Subcutaneous abdominal adipose tissue (tissue), 5 donors: Measurements from ENCODE around the gene RBFOX1.
"Not testable (repeated sequence)": the region's sequence is repeated elsewhere in the genome, so short reads cannot be mapped to it uniquely, and the experiment has no call there.

Experiments used
- H3K27ac ChIP-seq: one replicate; pipeline ENCODE4 v1.7.0; 2013; ENCODE audit warnings: low read depth, mild to moderate bottlenecking, inconsistent platforms, low read length, moderate library complexity
- H3K27me3 ChIP-seq, 5 donors: one replicate each; pipeline ENCODE4 v1.7.0; 2013; ENCODE audit warnings: low read length in 5 of 5, inconsistent platforms in 1 of 5; ENCODE audit not compliant: control insufficient read depth in 5 of 5, insufficient read depth in 4 of 5
- H3K36me3 ChIP-seq, 5 donors: one replicate each; pipeline ENCODE4 v1.7.0; 2013; ENCODE audit warnings: low read length in 5 of 5; ENCODE audit not compliant: control insufficient read depth in 5 of 5, insufficient read depth in 5 of 5
- H3K4me1 ChIP-seq, 5 donors: one replicate each; pipeline ENCODE4 v1.7.0; 2013; ENCODE audit warnings: low read length in 5 of 5, mild to moderate bottlenecking in 3 of 5, moderate library complexity in 1 of 5; ENCODE audit not compliant: control insufficient read depth in 5 of 5, insufficient read depth in 5 of 5
- H3K4me3 ChIP-seq, 5 donors: one replicate each; pipeline ENCODE4 v1.7.0; 2013; ENCODE audit warnings: low read length in 5 of 5, low read depth in 1 of 5
- H3K9ac ChIP-seq, 5 donors: one replicate each; pipeline ENCODE4 v1.7.0; 2013; ENCODE audit warnings: low read length in 5 of 5, mild to moderate bottlenecking in 4 of 5, moderate library complexity in 3 of 5
- H3K9me3 ChIP-seq, 5 donors: one replicate each; pipeline ENCODE4 v1.7.0; 2013; ENCODE audit warnings: low read length in 5 of 5; ENCODE audit not compliant: control insufficient read depth in 5 of 5
- donor health status: healthy.
- donor health status: healthy.
- donor health status: healthy.
- donor health status: healthy.
- donor health status: healthy.

RBFOX1 gene

DNA sequence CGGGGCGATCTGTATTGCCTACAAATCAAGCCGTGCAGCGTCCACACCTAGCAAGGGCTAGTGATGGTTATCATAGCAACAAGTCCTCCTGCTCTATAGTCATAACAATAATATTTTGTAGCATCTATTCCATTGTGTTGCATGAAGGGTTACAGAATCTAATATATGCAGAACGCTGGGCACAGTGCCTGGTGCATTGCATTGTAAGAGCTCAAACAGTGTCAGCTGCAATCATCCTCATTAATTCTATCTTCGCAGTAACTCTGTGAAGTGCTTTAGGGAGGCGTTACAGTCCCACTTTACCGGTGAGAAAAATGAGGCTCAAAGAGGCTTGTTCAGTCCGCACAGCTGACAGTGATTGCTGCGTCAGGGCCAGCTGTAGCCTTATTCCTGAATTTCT, 149.4 kb downstream of the RBFOX1 start:
- no peaks in the 10 kb centered on the region for H3K9me3 ChIP-seq
- no peak overlapping the region for H3K9ac ChIP-seq
- no peaks in the 10 kb centered on the region for H3K36me3 ChIP-seq
- H3K27ac ChIP-seq = no peak overlapping the region
- H3K4me3 ChIP-seq = no peak overlapping the region
- H3K27me3 ChIP-seq = peaks cover 0 to 4% (median 0%) of the 10 kb centered on the region in 5 donors
- H3K4me1 ChIP-seq = peaks cover 0 to 3% (median 0%) of the 10 kb centered on the region in 5 donors

DNA sequence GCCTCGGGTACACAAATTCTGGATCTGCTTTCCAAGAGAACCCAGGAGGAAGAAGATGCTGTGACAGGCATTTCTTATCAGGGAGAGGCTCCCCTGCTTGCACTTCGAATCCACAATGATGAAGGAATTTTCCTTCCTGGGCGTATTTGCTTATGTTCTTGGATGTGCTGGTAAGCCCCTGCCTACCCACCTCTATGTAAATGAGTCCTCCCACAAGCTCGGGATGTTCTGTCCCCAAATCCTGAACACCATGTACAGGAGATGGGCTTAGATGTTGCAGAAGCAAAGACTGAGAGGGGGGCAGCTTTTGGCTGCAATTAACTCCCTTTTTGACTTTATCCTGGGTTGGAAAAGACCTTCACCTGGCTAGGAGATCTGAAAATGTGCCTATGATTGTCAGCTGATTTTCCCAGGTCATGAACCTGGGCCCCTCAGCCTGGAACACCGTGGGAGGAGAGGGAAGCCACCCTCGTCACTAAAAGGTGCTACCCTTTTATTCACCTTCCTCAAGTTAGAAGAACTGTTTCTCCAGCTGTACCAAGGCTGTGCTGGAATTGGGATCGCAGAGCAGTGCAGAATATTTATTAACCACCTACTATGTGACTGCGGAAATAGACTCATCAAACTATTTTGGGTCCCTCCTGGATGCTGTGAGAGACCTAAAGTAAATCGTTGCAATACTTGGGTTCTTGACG, 150.1 kb downstream of the RBFOX1 start:
- Histone ChIP-seq H3K4me1 (peaks cover 0 to 3% (median 0%) of the 10 kb centered on the region in 5 donors), H3K9ac (no peak overlapping the region), H3K27ac (no peak overlapping the region), H3K36me3 (no peaks in the 10 kb centered on the region), H3K9me3 (no peaks in the 10 kb centered on the region), H3K27me3 (peaks cover 0 to 4% (median 0%) of the 10 kb centered on the region in 5 donors), H3K4me3 (no peak overlapping the region)

DNA sequence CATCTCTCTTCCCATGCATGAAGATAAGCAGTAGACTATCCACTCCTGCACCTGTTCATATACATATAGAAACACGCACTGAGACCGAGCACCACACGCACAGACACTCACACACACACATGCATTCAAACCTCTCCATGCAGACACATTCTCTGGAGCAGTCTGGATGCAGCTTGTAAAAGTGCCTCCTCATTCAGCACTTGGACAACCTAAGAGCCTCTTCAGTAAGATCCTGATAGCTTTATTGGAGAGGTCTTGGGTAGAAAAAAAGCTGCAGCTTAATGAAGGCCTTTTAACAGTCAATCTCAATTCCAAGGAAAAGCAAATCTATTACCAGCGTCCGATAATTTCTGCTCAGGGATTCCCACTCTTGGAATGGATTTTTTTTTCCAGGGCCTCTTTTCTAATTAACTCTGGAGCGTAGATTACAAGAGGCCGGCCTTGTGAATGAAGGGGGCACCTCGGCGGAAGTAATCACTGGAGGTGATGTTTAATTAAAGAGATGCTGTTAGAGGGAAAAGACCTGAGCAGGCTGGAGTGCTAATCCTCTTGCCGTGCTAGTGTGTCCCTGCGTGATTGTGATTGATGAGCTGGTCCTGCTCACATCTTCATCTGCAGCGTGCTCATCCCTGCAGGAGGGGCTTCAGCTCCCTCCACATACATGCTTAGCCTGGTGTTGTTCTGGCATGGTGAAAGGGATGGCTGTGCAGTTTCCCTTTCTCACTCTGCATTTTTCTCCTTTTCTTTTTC, 155.1 kb downstream of the RBFOX1 start:
- Histone ChIP-seq H3K4me3 (no peak overlapping the region), H3K27ac (no peak overlapping the region), H3K9ac (no peak overlapping the region), H3K36me3 (no peaks in the 10 kb centered on the region), H3K9me3 (no peaks in the 10 kb centered on the region), H3K4me1 (no peaks in the 10 kb centered on the region), H3K27me3 (no peaks in the 10 kb centered on the region)

DNA sequence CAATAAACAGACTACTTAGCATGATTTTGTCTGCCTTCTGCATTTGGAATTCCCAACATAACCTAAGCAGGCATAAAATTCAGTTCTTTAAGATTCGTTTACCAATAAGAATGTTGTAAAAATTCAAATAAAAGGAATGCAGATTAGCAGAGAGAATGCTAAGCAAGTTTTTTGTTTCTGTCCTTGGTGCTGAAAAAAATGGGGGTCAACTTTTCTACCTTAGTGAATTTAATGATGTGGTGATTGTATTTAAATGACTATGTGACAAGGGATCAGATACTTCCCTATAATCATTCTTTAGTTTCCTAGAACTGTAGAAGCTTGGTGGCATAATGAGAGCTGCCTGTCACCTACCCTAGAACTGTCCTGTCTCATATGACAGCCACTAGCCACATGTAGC, 159.5 kb downstream of the RBFOX1 start:
- H3K27me3 ChIP-seq = no peaks in the 10 kb centered on the region
- no peak overlapping the region for H3K9ac ChIP-seq
- H3K36me3 ChIP-seq = no peaks in the 10 kb centered on the region
- H3K4me3 ChIP-seq = no peak overlapping the region
- no peak overlapping the region for H3K27ac ChIP-seq
- H3K9me3 ChIP-seq = no peaks in the 10 kb centered on the region
- no peaks in the 10 kb centered on the region for H3K4me1 ChIP-seq

DNA sequence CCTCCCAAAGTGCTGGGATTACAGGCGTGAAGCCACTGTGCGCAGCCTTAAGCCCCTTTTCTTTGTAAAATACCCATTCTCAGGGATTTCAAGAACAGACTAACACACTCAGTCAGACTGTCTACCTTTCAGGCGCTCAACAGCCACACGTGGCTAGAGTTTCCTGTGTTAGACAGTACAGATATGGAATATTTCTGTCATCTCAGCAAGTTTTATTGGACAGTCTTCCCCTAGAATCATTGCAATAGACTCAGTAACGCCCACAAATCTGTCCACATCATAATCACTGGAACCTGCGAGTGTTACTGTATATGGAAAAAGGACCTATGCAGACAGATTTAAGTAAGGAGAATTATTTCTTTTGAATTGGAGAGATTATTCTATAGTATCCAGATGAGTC, 160.5 kb downstream of the RBFOX1 start:
- Histone ChIP-seq H3K27ac (no peak overlapping the region), H3K4me3 (no peak overlapping the region), H3K4me1 (no peaks in the 10 kb centered on the region), H3K36me3 (no peaks in the 10 kb centered on the region), H3K9ac (no peak overlapping the region), H3K27me3 (no peaks in the 10 kb centered on the region), H3K9me3 (no peaks in the 10 kb centered on the region)

DNA sequence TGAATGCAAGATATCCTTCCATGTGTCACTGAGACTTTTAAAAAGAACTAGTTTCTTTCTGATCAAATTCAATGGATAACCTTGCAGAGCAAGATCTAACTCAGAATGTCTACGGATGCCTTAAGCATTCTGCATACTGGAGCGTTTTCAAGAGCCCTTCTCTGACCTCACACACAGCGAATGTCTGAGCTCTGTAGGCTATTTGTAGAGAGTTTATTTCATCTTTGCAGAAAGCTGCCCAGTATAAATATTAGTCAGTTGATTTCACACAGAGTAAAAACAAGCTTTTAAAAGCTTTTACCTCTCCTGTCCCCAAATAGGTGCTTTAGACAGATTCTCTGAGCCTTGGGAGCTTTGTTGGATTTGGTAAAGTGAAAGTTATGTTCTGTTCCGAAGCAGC, 165.0 kb downstream of the RBFOX1 start:
- Histone ChIP-seq H3K27ac (no peak overlapping the region), H3K4me3 (no peak overlapping the region), H3K36me3 (no peaks in the 10 kb centered on the region), H3K9me3 (no peaks in the 10 kb centered on the region), H3K9ac (no peak overlapping the region), H3K27me3 (no peaks in the 10 kb centered on the region), H3K4me1 (no peaks in the 10 kb centered on the region)

DNA sequence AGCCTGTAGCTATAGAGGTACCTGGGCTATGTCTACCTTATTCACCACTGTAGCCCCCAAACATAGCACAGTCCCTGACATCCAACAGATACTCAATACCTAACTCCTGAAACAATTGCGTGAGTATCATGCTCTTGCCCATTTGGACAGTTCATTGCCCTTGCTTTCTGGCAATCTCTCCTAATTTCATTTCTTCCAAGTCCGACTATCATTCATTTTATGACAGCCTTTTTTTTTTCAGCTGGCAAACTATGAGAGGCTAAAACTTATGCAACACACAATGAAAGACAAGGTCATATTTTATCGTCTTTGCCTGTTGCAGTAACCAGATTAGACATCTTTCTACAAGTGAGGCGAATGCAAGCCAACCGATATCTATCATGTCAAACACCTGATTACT, 169.2 kb downstream of the RBFOX1 start:
- Histone ChIP-seq H3K27ac (no peak overlapping the region), H3K4me3 (no peak overlapping the region), H3K4me1 (no peaks in the 10 kb centered on the region), H3K9me3 (no peaks in the 10 kb centered on the region), H3K27me3 (no peaks in the 10 kb centered on the region), H3K36me3 (no peaks in the 10 kb centered on the region), H3K9ac (no peak overlapping the region)

DNA sequence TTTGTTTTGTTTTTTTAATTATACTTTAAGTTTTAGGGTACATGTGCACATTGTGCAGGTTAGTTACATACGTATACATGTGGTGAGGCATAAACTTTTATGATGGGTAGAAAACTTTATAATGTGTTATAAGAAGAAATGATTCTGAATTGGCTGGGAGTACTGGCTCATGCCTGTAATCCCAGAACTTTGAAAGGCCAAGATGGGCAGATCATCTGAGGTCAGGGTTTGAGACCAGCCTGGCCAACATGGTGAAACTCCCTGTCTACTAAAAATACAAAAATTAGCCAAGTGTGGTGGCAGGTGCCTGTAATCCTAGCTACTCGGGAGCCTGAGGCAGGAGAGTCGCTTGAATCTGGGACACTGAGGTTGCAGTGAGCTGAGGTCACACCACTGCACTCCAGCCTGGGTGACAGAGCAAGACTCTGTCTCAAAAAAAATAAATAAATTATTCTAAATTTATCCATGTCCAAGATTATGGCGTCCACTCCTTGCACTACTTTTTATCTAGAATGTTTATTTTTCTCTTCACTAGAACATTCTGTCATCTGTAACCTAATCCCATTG, 170.0 kb downstream of the RBFOX1 start:
- not testable (repeated sequence) for H3K36me3 ChIP-seq, H3K4me3 ChIP-seq

DNA sequence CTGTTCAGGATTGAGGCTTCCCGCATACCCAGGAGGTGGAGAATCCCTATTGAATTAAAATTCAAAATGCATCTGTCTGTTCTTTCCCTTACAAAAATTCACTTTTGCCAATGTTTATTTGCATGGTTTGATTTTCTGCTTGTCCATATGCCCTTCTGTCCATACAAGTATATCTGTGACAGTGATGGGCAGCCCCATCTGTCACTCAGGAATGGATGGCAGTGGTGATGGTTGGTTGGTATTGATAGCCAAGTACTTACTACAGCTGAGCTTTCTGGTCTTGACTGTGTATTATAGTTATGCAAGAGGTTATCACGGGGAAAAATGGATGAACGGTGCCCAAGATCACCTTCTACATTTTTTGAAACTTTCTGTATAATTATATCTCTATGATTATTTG, 171.0 kb downstream of the RBFOX1 start:
- Histone ChIP-seq H3K4me3 (no peak overlapping the region), H3K4me1 (no peaks in the 10 kb centered on the region), H3K9me3 (no peaks in the 10 kb centered on the region), H3K27ac (no peak overlapping the region), H3K27me3 (no peaks in the 10 kb centered on the region), H3K36me3 (no peaks in the 10 kb centered on the region), H3K9ac (no peak overlapping the region)

More for the DNA sequence above, 170.0 kb downstream of the RBFOX1 start:
- H3K27me3 ChIP-seq, H3K27ac ChIP-seq, H3K4me1 ChIP-seq, H3K9me3 ChIP-seq, H3K9ac ChIP-seq: not testable (repeated sequence)

DNA sequence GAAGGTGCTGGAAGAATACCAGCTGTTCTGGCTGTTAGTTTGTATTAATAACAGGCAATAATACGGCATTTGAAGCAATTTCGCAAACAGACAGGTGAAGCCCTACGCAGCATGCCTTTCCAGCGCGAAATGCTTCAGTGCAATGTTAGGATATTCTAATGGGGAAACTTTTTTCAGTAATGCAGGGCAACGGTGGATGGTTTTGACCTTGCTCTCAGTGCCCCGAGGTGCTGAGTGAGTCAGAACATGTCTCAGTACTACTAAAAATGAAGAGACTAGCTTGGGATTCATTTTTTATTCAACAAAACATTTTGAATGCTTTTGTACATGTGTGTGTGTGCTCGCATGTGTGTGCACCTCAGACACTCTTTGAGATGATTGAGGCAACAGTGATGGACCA, 172.2 kb downstream of the RBFOX1 start:
- H3K9ac ChIP-seq = no peak overlapping the region
- H3K36me3 ChIP-seq = no peaks in the 10 kb centered on the region
- peaks cover 0 to under 1% (median 0%) of the 10 kb centered on the region in 5 donors for H3K27me3 ChIP-seq
- no peaks in the 10 kb centered on the region for H3K4me1 ChIP-seq
- no peak overlapping the region for H3K27ac ChIP-seq
- H3K4me3 ChIP-seq = no peak overlapping the region
- H3K9me3 ChIP-seq = no peaks in the 10 kb centered on the region
